Subcutaneous adipose tissue (tissue), 4 donors: ENCODE measurements around the gene CCDC3. TPM values are rescaled to one million over a fixed set of nuclear protein-coding genes. Genes with fewer than 3 reads are reported as not detected.

Source experiments
- total RNA-seq, 4 donors: library from RNA; depleted of rRNA; stranded (reverse); fragments of >200 nt; gene quantifications; one replicate each; pipeline ENCODE4 v1.1.0, GENCODE V29; 2016
- TF ChIP-seq, protein P1 (sequence below): fragments of 450-650 bp; IDR thresholded peaks from one replicate; pipeline ENCODE4 v1.5.1; 2016; ENCODE audit warnings: low read depth, mild to moderate bottlenecking, control low read depth, antibody characterized with exemption, moderate library complexity

Gene CCDC3
- total RNA-seq, 4 donors from 2014 or later, result 4.8 to 39.1 (median 19.4) TPM

DNA sequence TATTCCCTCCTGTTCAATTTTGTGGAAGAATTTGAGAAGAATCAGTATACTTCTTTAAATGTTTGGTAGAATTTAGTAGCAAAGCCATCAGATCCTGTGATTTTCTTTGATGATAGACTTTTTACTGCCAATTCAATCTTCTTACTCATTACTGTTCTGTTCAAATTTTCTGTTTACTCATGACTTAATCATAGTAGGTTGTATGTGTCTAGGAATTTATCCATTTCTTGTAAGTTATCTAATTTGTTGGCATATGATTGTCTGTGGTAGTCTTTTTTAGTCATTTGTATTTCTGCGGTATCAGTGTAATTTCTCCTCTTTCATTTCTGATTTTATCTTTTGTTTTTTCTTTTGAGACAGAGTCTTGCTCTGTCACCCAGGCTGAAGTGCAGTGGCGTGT, 87.4 kb downstream of the CCDC3 start:
- TF ChIP-seq, protein P1, sequence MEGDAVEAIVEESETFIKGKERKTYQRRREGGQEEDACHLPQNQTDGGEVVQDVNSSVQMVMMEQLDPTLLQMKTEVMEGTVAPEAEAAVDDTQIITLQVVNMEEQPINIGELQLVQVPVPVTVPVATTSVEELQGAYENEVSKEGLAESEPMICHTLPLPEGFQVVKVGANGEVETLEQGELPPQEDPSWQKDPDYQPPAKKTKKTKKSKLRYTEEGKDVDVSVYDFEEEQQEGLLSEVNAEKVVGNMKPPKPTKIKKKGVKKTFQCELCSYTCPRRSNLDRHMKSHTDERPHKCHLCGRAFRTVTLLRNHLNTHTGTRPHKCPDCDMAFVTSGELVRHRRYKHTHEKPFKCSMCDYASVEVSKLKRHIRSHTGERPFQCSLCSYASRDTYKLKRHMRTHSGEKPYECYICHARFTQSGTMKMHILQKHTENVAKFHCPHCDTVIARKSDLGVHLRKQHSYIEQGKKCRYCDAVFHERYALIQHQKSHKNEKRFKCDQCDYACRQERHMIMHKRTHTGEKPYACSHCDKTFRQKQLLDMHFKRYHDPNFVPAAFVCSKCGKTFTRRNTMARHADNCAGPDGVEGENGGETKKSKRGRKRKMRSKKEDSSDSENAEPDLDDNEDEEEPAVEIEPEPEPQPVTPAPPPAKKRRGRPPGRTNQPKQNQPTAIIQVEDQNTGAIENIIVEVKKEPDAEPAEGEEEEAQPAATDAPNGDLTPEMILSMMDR, result no peak

DNA sequence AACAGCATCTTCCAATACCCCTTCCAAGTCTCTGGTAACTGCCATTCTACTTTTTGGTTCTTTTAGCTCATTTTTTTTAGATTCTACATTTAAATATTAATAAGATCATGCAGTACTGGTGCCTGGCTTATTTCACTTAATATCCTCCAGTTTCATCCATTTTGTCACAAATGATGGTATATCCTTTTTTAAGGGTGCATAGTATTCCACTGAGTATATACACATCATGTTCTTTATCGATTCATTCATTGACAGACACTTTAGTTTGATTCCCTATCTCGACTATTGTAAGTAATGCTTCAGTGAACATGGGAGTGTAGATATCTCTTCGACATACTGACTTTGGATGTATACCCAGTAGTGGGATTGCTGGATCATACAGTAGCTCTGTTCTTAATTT, 89.7 kb downstream of the CCDC3 start:
- TF ChIP-seq, protein P1, result no peak

DNA sequence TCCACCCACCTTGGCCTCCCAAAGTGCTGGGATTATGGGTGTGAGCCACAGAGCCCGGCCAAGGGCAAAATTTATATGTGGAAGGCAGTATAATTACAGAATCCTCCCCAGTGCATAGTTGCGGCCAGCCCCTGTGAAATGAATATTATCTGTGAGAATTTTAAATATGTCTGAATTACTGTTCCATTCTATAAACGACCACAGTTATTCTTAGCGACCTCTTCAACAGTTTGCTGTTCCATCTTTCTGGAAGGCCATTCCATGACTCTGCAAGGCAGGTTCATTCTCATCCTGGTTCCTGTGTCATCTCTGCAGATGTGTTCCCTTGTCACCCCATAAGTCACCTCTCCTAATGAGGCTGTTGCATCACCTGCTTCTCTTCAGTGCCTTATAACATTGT, 90.7 kb downstream of the CCDC3 start:
- TF ChIP-seq, protein P1, result no peak

DNA sequence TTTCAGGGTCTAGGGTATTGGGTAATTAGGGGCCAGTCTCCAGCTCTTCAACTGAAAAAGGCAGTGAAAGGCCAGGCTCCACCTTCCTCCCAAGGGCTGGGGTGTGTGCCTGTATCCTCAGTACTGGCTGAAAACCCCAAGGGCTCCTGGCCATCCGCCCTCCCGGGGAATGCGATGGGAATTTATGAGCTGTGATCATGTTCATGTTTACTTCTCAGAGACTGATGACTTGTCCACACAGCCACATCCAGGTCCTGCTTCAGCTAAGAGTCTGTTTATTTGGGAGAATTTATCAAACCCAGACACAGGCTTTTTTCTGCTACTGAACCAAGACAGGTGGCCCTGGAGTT, 91.7 kb downstream of the CCDC3 start:
- TF ChIP-seq, protein P1, result no peak

DNA sequence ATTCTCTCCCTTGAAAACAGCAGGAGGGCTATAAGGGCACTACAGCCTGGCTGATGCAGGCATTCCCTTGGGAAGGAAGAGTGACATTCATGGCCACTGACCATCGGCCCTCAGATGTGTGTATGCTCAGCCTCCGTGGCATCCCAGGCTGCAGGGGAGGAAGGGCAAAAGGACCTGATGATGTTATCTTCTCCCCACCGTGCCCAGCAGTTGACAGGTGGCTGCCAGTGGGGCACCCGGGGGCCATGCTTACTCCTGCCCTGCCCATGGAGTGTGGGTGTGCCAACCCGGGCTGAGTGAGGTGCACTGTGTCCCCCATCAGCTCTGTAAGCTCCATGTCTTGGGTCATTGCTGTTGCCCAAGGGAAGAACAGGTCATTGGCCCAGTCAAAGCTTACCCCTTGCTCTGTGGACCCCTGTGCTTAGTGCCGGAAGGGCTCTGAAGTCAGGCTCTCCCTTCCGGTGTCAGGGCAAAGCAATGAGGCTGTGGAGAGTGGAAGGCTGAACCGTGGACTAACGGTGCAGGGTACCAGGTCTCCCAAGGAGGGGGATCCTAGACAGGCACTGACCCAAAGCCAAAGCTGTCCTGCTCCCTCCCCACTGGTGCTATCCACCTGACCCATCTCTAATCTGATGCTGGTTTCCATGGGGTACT, 92.2 kb downstream of the CCDC3 start:
- TF ChIP-seq, protein P1, result no peak

DNA sequence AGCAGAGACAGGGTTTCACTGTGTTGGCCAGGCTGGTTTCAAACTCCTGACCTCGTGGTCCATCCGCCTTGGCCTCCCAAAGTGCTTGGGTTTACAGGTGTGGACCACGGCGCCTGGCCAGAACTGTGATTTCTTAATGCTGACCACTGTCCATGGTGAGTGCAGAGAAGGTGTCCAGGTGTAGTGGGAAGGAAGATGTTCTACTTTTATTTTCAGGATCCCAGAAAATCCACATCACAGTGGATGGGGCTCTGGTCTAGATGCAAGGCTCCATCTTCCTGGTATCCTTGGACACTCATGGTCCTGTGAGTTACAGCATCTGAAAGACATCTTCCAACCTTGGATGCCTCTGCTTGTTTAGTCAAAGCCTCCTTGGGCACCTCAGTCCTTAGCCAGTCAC, 92.7 kb downstream of the CCDC3 start:
- TF ChIP-seq, protein P1, result no peak

DNA sequence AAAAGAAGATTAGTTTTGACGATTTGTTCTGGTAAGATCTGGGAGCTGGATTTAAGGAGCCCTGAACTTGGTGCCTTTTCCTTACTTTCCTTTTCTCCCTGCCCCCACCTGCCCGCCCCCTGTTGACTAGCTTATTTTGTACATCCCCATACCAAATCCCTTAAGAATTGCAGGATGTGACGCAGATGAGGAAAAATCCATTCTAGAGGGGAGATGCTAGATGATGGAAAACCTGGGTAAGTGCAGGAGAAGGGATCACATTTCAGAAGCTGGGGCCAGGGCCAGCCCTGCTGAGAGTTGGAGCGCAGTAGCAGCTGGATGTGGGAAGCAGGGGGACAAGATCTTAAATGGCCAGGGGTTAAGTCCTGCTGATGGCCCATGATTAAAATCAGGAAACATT, 93.9 kb downstream of the CCDC3 start:
- TF ChIP-seq, protein P1, result no peak
